Hindlimb muscle (tissue), 1 donor: Measurements from ENCODE around the gene MVB12A. TPM values are rescaled to one million over a fixed set of nuclear protein-coding genes. Genes with fewer than 3 reads are reported as not detected.

ENCODE experiments used
- DNase-seq: peaks from one replicate; pipeline ENCODE4 v3.0.0-alpha.2; 2013
- polyA plus RNA-seq: library from polyadenylated mRNA; unstranded; fragments of 120-200 nt; gene quantifications from one replicate; pipeline ENCODE4 v1.2.1, GENCODE V29; 2013; ENCODE audit not compliant: insufficient read length

MVB12A gene
- polyA plus RNA-seq, 1 donor: 34.9 TPM

DNA sequence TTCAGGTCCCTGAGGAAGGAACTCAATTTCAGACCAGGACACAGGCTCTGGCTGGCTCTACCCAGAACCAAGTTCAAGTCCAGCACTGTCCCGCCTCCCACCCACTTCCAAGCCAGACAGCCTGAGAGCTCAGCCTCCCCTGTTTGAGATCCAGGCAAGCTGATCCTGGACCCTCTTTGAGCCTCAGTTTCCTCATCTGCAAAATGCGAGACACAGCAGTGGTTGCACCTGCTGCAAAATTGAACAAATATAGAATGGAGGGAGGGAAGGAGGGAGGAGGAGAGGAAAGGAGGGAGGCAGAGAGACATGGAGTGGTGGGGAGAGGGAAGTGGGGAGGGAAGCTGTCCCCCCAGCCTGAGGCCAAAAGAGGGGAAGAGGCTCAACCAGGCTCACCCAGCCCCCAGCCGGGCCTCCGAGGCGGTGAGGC is 27.9 kb downstream of the MVB12A start:
- no peak for DNase-seq

DNA sequence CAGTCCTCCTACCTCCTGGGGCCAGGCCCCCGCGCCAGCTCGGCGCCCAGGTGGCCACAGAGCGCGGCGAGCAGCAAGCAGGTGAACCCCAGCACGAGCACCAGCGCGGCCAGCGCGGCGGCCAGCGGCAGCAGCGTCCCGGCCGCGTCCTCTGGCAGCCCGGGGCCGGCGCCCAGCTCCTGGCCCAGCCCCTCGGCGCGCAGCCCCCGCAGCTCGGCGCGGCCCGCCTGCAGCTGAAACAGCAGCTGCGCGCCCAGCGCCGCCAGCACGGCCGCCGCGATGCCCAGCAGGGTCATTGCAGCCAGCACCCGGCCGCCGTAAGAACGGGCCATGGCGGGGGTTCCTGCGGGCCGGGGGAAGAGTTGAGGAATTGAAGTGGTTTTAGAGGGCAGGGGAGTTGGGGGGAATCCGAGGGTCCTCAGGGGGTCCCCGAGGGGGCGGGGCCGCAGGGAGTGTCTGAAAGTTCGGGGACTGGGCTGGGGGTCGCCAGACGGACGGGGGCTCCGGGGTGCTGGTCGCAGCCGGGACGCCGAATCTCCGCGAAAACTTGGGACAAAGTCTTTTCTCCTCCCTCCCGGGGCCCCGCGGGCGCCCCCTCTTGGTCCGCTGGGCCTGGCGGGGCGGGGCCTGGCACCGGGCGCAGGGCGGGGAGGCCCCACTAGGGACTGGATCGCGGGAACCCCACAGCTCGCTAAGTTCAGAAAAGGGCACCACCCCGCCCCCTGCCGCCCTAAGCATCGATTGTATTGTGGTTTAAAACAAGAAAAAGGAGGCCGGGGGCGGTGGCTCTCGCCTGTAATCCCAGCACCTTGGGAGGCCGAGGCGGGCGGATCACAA is 28.5 kb downstream of the MVB12A start, which contains the start of gene TMEM221:
Gene TMEM221, minus strand, starts transcription at position 538 of the 837 bp plus-strand sequence. Its CDS starts 206 bp downstream, at position 332.
- peak; percentile 43 for DNase-seq

DNA sequence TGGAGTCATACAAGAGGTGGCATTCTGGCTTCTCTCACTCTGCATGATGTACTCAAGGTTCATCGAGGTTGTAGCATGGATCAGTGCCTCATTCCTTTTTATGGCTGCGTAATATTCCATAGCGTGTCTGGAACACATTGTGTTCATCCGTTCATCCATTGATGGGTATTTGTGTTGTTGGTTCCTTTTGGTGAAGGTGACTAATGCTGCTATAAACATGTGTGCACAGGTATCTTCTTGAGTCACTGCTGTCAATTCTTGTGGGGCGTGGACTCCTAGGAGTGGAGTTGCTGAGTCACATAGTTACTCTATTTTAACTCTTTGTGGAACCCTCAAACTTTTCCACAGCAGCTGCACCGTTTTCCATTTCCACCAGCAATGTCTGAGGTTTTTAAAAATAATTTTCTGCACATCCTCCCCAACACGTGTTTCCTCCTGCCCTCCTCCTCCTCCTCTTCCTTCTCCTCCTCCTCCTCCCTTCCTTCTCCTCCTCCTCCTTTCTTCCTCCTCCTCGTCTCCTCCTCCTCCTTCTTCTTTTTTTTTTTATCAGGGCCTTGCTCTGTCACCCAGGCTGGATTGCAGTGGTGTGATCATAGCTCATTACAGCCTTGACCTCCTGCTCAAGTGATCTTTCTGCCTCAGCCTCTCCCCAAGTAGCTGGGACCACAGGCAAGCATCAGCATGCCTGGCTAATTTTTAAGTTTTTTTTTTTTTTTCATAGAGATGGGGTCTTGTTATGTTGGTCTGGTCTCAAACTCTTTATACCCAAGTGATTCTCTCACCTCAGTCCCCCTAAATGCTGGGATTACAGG is 30.6 kb downstream of the MVB12A start:
- DNase-seq: no peak

DNA sequence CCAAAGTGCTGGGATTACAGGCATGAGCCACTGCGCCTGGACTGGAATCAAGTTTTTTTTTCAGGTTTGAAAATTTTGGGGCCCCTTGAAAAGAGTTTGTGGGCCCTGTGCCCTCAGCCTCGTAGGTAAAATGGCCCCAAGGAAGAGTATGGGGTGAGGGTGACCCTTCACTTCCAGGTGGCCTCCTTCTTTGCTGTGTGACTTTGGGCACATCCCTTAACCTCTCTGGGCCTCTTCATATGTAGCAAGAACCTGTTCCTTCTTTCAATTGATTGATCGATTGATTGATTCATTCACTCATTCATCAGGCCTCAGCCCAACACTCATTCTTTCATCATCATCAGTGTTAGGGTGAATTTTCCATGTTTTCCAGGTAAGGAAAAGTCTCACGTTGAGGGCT is 32.0 kb downstream of the MVB12A start:
- DNase-seq: no peak

DNA sequence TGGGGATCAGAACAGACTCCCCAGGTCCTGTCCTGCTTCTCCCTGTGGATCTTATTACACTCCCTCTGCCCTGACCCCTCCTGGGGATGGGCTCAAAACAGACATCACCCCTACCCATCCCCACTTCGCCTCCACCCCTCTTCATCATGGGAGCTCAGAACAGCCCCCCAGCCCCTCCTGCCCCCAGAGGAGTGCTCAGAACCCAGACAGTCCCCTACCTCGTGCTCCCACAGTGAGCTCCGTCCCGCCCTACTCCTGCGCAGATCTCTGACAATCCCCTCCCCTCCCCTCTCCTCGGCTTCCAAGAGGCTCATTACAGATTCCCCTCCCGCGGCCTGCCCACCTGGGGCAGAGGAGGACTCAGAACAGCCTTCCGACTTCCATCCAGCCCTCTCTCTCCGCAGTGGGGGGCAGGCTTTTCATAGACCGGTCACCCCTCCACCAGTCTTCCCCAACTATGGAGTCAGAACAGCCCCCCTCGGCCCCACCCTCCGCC is 34.8 kb downstream of the MVB12A start:
- DNase-seq: no peak

DNA sequence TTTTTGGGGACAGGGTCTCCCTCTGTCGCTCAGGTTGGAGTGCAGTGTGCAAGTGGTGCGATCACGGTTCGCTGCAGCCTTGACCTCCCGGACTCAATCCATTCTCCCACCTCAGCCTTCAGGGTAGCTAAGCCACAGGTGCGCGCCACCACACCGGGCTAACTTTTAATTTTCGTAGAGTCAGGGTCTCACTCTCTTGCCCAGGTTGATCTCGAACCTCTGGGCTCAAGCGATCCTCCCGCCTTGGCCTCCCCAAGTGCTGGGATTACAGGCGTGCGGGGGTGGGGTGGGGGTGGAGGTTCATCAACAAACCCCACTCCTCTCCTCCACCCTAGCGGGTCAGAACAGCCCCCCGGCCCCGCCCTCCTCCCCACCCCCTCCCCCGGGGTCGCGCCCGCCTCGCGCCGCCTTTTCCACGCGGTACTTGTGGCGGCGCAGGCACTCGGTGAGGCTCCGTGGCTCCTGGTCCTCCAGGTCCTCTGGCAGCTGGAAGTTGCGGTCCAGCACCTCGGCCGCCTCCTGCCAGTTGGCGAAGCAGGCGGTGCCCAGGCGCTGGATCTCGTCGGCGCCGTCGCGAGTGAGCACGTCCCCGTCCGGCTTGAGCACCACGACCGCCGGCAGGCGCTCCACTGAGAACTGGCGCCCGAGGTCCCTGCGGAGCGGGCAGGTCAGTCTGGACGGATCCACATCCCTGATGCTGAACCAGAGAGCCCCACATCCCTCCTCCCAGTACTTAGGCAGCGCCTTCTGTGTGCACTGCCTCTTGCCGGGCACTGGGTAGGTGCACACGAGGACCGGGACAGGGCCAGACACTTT is 35.7 kb downstream of the MVB12A start:
- no peak for DNase-seq

DNA sequence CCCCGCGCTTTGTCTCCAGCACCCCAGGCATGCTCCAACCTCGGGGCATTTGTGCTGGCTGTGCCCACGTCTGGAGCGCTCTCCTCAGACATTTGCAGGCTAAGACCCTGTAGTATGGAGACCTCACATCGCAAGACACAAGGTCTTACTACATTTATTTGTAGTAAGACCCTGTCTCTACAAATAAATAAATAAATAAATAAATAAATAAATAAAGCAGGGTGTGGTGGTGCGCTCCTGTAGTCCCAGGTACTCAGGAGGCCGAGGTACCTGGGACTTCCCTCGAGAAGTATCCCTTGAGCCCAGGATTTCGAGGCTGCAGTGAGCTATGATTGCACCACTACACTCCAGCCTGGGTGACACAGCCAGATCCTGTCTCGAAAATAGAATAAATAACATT is 36.3 kb downstream of the MVB12A start:
- no peak for DNase-seq

DNA sequence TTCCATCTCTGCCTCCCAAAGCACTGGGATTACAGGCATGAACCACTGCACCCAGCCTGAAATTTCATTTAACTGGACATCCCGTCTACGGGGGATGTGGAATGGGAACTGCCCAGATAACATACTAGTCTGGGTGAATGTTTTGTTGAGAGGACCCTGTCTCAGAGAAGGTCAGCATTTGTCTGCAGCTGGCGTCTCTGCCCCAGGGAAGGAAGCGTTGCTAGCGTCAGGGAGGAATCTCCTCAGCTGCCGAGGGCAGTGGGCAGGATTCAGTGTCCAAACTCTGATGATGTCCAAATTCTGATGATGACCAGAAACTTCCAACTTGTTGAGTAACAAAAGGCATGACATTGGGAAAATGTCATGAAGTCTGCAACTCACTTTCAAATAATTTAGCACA is 37.8 kb downstream of the MVB12A start:
- DNase-seq: no peak

DNA sequence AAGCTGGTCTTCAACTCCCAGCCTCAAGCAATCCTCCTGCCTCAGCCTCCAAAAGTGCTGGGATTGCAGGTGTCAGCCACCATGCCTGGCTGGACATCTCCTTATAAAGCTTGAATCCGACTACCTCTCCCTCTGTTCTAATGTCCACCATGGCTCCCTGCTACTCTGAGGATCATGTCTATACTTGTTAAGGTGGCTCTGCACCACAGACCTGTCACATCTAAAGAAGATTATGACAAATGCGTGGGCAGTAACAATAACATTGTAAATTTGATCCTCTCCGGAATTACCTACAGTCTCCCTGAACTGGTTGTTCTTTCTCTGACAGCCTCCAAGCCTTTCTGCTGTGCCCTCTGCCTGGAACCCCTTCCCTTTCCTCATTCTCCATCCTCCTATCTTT is 39.1 kb downstream of the MVB12A start:
- no peak for DNase-seq

DNA sequence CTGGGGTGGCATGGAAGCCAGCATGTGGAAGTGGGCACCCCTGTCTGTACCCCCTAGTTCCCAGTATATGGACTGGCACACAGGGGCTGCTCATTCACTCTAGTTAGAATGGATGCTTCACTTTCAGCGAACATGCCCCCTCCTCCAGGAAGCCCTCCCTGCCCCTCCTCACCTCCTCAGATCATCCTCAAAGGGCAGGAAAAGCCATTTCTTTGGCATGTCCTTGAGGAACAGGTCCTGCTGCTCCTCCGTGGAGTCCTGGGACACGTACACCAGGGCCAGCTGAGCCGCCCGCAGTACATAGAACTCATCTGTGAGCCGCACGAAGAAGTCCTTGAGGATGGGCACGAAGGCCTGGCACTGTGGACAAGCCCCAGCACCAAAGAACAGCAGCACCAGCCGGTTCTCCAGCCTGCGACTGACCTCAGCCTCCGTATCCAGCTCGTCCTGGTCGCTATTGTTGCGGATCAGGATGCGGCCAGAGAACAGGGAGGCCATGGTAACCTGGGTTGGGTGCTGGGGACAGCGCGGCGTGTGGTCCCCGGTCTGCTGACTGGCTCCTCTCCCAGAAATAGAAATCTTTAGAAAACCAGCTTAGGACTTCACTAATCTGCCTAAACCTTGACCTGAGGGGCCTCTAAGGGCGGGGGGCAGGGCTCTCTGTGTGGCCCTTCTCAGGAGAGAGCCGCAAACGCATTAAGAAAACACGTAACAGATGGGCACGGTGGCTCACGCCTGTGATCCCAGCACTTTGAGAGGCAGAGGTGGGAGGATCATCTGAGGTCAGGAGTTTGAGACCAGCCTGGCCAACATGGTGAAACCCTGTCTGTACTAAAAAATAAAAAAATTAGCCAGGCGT is 40.8 kb downstream of the MVB12A start, which contains the start of gene NXNL1:
Gene NXNL1, minus strand, starts transcription at position 555 of the 859 bp plus-strand sequence. Its CDS starts 57 bp downstream, at position 498.
- DNase-seq: no peak

DNA sequence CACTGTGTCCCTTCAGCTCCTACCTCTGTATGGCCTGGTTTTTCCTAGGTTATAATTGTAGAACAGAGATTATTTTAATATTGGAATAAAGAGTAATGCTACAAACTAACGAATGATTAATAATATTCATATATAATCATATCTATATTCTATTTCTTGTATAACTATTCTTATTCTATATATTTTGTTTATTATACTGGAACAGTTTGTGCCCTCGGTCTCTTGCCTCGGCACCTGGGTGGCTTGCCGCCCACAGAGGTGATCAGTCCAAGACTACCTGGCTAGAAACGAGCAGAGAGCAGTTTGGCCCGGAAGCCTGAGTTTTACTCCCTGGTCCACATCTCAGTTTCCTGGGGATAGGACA is 46.6 kb downstream of the MVB12A start:
- no peak for DNase-seq

DNA sequence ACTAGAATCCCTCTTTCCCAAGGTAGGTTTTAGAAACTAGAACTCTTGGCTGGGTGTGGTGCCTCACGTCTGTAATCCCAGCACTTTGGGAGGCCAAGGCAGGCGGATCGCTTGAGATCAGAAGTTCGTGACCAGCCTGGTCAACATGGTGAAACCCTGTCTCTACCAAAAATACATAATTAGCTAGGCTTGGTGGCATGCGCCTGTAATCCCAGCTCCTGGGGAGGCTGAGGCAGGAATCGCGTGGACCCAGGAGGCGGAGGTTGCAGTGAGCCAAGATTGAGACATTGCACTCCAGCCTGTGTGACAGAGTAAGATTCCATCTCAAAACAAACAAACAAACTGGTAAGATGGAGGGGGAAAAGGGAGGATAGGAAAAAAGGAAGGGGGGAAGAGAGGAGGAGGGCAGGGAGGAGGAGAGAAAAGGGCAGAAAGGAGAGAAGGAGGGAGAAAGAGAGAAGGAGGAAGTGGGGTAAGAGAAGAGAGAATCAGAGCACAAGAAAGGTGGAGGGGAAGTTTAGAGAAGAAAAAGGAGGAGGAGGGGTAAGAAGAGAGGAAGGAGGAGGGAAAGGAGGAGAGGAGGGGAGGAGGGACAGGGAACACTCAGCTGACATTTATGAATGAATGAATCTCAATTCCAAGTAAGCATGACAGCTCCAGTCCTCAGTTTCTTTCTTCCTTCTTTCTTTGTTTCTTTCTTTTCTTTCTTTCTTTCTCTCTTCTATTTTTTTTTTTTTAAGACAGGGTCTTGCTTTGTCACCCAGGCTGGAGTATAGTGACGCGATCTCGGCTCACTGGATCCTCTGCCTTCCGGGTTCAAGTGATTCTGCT is 47.8 kb downstream of the MVB12A start:
- DNase-seq: no peak

DNA sequence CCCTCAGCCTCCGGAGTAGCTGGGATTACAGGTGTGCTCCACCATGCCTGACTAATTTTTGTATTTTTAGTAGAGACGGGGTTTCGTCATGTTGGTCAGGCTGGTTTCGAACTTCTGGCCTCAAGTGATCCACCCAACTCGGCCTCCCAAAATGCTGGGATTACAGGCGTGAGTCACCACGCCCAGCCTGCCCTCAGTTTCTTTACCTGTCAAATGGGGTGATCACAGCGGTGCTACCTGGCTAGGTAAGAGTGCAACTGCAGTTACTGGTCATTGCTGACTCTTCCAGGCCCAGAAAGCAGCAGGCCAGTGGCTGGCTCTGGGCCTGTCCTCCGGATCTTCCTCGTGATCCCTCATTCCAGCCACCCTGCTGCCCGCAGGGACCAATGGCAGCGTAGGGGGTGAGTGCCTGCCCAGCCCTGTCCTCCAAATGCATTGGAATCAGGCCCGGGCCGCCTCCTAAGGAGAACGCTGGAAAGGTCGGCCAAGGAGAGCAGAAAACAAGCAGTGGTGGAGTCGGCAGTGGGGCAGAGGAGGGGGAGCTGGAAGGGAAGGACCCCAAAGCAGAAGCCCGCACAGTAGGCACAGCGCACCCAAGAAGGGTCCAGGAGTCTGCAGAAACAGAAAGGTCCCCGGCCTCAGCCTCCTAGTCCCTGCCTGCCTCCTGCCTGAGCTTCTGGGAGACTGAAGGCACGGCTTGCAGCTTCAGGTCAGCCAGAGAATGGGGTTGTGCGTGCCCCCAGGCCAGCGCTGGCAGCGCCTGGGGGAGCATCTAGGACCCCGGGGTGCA is 48.6 kb downstream of the MVB12A start:
- DNase-seq: no peak

DNA sequence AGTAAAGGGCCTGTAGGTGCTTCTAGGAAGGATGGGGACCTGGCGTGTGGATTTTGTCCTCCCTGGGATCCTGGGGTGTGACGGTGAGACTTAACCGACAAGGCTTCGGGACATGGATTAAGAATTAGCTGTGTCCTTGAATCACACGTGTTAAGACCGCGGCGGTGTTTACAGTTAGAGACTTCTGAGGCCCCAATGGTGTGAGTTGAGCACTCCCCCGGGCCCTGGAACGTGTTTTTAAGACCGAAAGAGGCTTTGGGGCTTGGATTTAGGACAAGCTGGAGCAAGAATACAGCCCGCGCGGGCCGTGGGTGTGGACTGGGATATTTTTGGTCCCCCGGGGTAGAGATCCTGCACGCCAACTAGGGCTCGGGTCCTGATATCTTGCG is 49.2 kb downstream of the MVB12A start:
- no peak for DNase-seq

DNA sequence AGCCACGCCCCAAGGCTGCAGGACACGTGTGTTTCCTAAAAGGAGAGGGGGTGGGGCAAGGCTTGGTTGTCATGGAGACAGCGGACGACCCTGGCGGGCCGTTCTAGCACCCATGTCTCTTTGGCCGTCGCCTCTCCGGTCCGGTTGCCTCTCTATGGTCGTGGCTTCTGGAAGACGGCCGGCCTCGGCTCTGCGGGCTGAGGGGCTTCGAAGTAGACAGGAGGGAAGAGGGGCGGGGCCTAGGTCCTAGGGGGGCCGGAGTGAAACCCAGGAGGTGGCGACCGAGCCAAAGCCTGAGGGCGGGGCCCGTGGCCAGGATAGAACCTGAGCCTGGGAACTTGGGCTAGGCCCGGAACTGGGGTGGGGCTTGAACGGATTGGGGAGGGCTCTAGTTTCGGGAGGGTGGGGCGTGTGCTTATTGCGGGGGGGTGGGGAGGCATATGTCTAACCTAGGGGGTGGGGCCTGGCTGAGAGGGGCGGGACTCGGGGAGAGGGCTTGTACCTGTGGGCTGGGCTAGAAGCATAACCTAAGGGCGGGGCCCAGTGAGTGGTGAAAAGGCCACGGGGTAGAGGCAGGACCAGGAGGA is 49.7 kb downstream of the MVB12A start:
- DNase-seq: peak; percentile 90

DNA sequence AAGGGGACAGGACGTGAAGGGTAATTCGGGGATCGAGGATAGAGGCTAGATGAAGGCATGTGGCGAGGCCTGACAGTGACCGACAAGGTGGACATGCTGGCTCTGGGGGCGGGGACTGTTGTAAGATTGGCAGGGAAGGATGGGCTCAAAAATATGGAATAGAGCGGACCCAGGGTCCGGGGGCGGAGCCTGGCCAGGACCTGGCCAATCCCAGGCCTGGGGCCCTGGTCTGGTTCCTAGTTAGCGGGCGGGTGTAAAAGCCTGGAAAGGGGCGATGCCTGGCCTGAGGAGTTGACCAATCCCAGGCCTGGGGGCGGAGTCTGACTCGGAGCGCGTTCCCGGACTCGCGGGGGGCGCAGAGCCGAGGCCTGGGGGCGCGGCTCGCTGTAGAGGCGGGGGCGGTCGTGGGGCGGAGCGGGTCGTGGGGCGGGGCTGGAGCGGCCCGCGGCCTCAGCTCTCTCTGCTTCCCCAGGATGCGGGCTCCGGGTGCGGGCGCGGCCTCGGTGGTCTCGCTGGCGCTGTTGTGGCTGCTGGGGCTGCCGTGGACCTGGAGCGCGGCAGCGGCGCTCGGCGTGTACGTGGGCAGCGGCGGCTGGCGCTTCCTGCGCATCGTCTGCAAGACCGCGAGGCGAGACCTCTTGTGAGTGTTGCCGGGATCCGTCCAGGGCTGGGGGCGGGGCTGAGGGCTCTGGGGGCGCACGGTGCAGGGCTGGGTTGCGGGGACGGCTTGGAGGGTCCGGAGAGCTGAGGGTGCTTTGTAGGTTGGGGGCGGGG is 50.4 kb downstream of the MVB12A start, which contains the start of gene SLC27A1:
Gene SLC27A1, plus strand, starts transcription at position 457 of the 774 bp plus-strand sequence. Its CDS starts 17 bp downstream, at position 474.
- peak; percentile 99 for DNase-seq

DNA sequence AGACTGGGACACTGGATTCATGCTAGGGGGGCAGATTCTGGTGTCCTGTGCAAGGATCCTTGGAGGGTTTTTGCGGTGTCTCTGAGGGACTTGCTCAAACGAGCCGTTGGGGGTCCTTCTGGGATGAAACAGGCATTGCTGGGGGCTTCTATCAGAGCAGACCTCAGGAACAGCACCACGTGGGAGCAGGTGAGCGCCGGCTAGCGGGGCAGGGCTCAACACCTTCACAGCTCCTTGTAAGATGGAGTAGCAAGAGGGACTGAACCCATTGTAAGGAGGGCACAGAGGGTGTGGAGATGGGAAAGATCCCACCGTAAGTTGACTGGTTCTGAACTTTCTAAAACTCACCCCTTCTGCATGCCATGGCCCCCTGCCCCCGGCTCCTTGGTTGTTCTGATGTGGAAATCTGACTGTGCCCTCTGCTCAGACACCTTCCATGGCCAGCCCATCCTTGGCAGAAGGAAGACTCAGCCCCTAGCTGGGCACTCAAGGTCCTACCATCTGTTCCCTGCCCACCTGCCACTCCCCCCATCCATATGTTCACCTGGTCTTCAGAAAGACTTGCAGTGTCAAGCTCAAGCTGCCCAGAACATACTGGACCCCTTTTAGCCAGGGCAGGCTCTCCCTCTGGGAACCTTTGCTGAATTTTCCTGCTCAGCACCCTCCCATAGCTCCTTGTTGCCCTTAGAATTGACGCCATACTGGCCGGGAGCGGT is 51.7 kb downstream of the MVB12A start:
- DNase-seq: no peak

DNA sequence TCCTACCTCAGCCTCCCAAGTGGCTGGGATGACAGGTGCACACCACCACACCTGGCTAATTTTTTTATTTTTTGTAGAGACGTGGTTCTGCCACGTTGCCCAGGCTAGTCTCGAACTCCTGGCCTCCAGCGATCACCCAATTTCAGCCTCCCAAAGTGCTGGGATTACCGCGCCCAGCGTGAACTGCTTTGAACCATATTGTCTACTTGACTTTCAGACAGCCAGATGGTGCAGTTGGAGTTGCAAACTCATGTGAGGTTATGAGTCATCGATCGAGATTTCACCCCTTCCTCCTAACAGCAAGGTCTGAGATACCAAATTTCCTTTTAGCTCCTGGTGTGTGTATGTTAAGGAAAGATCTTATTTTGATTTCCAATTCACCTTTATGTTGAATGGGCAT is 53.2 kb downstream of the MVB12A start:
- no peak for DNase-seq
